GM19099 (cell line): Measurements from ENCODE around the gene SLC4A1.

Source experiments
- POLR2A ChIP-seq: IDR thresholded peaks from 3 replicates; pipeline ENCODE4 v1.6.1; 2011; ENCODE audit warnings: low read depth; ENCODE audit not compliant: insufficient read length; ENCODE audit errors: extremely low read depth

The SLC4A1 gene

DNA sequence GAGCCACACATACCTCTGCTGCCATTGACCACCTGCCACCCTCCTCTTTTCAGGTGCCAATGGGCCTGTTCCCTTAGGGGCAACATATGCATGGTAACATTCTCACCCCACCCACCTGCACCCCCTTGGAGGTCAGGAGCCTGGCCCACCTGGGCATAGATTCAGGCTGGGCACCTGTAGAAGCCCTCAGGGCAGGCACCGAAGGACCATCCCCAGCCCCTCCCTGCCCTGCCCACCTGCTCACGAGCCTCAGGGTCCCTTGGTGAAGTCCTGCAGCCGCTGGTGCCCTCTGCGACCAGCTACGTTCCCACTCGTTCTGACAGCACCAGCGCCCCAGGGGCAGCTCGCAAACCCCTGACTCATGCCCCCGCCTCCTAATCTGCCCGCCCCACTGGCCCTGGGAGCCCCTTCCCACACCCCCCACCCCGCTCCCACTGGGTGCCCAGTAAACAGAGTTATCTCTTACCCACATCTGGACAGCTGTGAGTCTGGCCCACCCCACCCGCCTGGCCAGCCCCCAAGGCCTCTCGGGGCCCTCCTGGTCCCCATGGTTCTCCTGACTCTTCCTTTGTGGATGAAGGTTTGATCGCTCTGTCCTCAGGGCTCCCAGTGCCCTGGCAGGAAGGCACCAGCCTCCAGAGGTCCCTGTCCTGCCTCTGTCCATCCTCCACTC, at the start of gene SLC4A1:
SLC4A1 (minus strand) TSS at position 318 of the 673 bp plus-strand sequence. CDS start 5,269 bp downstream, outside the sequence.
- TF ChIP-seq POLR2A = no peak

DNA sequence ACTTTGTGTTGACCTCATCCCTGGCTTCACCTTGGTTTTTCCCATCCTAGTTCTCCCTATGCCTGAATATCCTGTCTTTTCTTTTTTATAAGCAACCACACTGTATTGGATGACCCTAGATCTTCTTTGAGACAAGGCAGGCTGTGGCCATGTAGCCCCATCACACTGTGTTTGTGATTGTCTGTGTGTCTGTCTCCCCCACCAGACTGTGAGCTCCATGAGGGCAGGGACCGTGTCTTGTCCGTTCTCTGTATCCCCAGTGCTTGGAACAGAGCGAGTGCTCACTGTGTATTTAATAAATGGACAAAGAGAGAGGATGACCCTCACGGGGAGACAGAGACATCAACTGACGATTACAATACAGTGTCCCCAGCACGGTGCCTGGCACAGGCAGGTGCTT, 49.6 kb upstream of the SLC4A1 start:
- no peak for TF ChIP-seq POLR2A

DNA sequence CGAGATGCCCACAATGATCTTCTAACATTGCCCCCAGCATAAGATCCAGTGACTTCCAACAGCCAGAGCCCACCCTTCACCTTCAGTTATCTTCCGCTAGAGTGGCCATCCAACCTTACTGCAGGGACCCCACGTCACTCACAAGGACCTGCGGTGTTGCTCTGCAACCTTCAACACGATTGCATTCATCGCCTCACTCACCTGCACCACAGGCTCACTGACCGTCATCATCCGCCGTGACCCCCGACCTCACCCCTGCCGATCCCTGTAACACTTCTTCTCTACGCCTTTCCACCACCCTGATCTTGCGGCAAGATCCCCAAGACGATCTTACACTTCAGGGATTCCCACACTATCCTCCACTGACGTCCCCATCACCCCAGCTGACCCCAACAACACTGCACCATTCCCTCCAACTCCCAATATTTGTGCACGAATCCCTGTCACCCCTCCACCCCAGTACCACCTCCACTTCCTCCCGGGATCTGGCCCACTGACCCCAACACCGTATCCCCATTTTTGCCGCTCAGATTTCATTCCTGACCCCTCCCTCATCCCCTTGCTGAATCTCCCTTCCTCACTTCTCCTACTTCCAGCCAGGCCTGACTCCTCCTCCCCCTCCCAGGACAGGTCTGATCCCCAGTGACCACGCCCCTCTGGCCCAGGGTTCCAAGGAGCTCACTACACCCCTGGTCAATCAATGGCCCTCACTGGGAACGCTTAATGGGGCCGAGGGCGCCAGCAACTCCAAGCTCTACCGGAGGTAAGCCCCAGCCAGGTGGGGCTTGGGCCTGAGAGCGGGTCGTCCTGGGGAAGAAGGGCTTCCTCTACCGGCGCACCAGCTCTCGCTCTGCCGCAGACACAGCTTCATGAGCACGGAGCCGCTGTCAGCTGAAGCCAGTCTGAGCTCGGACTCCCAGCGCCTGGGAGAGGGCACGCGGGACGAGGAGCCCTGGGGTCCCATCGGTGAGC, 48.1 kb upstream of the SLC4A1 start:
- TF ChIP-seq POLR2A = no peak

DNA sequence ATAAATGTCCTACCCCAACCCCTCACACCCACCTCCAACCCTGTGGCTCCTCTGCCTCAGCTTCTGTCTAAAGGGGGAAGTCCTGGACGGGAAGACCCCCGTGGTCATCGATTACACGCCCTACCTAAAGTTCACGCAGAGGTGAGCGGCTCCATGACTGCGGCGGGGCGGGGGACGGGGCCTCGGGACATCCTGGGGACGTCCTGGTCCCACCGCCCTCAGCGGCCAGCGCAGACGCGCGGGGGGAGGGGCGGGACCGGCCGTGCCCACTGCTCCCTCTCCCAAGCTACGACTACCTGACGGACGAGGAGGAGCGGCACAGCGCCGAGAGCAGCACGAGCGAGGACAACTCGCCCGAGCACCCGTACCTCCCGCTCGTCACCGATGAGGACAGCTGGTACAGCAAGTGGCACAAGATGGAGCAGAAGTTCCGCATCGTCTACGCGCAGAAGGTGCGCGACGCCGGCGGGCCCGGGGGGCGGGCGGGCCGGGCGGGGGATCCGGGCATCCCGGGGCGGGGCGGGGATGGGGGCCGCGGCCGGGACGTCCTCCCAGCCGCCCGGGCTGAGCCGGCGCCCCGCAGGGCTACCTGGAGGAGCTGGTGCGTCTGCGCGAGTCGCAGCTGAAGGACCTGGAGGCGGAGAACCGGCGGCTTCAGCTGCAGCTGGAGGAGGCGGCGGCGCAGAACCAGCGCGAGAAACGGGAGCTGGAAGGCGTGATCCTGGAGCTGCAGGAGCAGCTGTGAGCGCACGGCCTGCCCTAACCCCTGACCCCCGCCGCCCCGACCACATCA, 47.1 kb upstream of the SLC4A1 start:
- no peak for TF ChIP-seq POLR2A

DNA sequence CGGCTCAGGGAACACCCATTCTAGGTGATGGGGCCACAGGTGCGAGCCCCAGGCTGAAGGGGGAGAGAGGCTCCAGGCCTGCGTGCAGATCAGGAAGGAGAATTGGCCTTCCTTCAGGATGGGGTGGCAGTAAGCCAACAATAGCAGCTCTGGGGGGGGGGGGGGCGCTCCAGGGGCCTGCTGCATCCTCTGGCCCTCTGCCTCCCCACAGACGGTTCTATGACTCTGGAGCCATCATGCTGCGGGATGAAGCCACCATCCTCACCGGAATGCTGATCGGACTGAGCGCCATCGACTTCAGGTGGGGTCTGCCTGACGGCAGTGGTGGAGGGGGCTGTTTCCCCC, 46.6 kb upstream of the SLC4A1 start:
- no peak for TF ChIP-seq POLR2A

DNA sequence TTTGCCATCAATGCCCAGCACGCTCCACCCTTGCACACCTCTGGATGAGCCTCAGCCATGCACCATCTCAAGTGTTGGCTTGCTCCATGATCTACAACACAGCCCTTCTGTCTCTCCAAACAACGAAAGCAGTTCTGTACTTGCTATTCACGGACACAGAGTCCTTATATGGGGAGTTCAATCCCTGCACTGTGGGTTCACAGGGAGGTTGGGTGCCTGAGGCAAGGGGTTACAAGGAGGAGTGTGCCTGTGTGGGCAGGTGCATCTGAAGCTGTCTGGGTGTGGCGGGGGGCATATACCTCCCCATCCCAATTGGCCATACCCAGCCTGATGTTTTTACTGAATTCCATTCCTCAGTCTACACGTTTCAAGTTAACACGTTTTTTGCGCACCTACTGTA, 46.1 kb upstream of the SLC4A1 start:
- TF ChIP-seq POLR2A = no peak

DNA sequence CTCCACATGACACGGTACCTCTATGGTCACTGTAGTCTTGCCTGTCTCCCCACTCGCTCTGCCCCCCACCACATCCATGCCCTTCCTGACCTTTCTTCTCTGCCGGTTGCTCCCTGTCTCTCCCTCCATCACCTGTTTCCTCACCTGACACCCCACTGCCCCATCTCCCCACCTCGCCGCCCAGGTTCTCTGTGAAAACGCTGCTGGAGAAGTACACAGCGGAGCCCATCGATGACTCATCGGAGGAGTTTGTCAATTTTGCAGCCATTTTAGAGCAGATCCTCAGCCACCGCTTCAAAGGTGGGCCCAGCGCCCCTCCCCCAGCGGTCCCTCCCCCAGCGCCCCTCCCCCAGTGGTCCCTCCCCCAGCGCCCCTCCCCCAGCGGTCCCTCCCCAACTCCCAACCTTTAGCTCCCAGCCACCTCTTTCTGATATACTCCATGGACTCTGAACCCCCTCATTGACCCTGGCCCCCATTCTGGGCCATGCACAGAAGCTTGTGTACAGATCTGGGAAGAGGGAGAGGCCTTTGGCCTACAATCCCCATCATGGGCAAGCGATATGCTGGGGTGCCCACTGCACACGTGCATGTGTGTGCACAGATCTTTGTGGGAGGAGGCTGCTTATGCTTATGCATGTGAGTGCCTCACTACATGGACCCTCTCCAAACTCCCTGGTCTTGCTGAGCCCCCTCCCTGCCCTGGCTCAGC, 44.6 kb upstream of the SLC4A1 start:
- TF ChIP-seq POLR2A = no peak

DNA sequence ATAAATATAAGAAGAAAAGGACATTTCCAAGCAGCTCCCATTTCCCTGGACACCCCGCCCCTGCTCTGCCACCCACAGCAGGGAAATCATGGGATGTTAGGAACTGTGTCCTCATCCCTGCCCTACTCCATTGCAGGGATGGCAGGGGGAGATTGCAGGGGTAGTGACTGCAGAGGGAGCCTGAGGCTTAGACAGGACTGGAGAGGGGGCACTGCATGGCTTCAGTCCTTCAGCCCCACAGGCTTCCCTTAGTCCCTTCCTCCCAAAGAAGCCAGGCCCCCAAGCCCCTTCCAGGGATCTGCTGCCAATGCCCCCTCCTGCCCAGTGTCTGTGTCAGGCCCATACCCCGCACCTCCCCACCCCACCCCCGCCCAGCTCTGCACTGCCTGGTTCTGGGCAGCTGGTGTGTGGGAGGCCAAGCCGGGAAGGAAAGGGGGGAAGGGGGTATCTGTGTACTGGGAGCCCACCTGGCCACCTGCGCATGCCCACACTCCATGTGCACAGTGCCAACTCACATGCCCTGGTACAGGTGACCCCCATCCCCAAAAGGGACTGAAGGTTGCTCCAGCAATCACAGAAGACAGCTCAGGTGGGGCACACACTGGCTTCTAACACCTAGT, 43.7 kb upstream of the SLC4A1 start:
- TF ChIP-seq POLR2A = no peak

DNA sequence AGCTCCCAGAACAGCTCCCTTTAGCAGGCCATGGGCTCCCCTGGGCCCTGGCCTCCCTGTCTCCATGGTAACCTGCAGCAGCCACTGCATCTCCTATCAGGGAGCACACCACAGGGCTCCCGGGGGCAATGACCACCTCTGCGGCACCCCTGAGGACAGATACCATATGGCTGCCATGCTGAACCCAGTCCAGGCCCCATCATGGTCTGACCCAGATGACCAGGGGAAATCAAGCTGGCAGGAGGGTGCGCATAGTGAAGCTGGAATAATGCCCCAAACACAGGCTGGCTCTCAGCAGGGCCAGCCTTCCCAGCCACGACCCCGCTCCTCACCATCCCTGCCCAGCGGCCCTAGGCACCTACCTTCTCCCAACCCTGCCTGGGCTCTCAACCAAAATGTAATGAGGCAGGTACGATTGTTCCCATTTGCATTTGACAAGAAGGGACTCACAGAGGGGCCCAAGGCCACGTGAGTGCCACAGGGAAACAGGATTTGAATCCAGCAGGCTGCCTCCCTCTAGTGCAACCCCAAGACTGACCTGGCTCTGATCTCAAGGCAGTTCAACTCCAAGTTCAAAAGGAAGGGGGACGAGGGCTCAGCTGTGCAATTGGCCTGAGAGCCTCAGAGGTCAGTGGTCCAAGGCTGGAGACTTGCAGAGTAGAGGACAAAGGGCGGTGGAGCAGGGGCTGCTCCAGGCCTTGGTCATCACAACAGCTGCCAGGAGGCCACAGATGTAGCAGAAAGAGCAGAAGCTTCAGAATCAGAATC, 42.9 kb upstream of the SLC4A1 start:
- TF ChIP-seq POLR2A = no peak

DNA sequence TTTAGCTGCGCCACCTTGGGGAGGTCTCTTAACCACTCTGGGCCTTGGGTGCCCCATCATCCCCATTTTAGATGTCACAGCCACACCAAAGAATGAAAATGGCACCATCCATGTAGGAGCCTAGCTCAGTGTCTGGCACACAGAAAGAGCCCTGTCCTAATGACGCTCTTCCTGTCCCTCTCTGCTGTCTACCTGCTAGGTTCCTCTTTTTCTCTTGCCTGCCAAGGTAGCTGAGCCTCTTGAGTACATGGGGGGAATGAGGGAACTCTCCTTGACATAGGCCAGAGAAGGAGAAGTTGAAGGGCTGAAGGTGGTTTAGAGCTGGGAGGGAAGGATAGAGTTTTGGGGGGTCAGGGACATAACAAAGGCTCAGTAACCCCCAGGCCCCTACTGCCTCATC, 42.3 kb upstream of the SLC4A1 start:
- TF ChIP-seq POLR2A = no peak

DNA sequence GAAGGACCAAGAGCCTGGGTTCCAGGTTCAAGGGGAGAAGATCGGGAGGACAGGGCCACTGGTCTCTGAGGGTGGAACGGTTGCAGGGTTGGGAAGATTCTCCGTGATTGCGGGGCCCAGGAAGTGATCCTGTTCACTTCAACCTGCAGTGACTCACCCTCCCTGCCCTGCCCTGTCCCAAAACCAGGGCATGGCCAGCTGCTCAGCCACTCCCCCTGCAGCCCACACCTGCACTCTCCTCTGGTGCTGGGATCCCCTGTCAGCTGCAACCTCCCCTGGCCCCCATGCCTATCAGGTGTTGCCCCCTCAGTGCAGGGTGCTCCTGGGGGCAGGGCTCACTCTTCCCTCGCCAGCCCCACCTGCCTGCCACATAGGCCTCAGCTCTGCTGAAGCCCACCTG, 41.5 kb upstream of the SLC4A1 start:
- TF ChIP-seq POLR2A = no peak

DNA sequence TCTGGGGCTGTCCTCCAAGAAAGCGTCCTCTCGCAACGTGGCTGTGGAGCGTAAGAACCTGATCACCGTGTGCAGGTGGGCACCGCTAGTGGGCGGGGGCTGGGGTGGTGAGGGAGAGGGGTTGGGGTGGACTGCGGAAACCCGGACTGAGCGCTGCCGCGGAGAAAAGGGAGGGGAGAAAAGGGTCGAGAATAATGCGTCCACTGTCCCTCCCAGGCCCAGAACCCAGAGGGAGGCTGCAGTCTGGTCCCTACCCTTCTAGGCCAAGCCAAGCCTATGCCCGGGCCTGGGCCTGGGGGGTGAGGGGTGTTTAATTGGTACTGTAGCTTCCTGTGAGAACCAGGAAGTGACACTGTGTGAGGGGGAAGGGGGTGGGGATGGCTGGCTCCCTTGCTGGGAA, 40.9 kb upstream of the SLC4A1 start:
- TF ChIP-seq POLR2A = no peak

DNA sequence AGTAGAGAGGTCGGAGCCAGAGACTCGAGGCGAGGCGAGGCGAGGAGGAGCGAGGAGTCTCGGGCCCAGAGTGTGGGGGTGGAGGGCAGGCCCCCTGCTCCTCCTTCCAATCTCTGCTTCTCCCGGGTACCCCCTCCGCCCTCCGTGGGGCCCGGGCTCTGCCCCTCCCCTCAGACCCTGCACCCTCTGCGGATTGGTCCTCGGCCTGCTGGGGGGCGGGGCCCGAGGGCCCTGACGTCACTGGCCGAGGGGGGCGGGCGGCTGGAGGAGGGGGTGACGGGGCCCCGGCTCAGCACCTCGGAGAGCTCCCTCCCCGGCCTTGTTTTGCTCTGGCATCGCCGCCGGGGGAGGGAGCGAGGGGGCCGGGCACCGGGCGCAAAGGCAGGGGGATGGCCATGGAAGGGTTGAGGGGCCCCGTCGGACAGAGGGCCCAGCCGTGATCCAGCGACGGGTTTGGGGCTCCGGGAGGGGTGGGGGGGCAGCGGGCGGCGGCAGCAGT, 40.4 kb upstream of the SLC4A1 start, which contains the start of gene RUNDC3A:
RUNDC3A (plus strand) TSS at position 282 of the 499 bp plus-strand sequence. CDS start 232 bp downstream, outside the sequence.
- TF ChIP-seq POLR2A = no peak
